GF-D8 (cell line): ENCODE results near the gene PKIB.
"Not testable (repeated sequence)": the region's sequence is repeated elsewhere in the genome, so short reads cannot be mapped to it uniquely, and the experiment has no call there.

ENCODE experiments used
- DNase-seq: peaks from one replicate; lab custom pipeline; 2025; lab: John Stamatoyannopoulos, UW

Gene PKIB

DNA sequence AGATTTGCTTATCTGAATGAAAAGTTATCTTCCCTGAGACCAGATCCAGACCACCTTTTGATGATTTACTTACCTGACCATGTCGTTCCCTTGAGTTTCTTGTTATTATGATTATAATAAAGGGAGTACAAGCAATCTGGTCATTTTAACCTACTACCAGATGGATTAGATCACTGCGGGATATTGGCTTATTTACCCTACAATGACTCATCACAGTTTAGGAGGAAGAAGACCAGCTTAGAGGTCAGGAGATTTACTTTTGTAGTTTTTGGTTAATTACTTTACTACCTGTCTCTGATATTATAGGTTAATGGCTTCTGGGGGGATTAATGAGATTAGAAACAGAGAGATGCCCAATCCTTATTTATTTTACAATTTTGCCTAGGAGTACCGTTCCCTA lies 10.7 kb downstream of the PKIB start:
- no peak for DNase-seq

DNA sequence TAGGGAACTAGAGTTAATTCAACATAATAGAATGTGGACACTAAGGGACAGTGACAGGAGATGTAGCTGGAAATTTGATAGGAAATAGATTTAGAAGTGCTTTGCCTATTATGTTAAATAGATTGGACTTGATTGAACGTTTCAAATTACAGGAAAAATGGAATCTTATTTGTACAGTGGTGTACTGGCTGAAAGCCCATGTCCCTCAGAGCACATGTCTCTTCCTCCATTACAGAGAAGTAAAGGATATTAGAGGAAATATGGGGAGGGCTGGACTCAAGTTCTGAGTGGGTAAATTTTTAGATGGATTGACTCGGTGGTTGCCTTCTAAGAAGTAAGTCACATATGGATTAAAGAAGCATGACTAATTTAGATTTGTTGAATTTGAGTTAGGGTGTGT lies 11.4 kb downstream of the PKIB start:
- DNase-seq, result no peak

DNA sequence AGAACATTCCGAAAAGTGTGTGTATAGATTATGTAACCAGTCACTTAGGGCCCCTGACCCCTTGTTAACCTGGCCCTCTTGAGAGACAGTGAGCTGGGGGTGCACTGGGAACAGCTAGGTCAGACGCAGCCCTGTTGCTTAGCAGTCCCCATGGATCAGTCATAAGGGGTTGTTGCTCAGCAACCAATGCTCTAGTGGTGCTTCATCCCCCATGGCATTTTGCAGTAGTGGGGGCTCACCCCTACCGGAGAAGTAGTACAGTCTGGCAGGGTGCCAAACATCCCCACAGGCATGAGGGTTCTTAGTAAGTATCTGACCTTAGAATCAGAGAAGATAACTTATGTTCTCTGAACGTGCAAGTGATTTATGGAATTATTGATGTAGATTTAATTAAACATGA lies 12.3 kb downstream of the PKIB start:
- DNase-seq, result no peak

DNA sequence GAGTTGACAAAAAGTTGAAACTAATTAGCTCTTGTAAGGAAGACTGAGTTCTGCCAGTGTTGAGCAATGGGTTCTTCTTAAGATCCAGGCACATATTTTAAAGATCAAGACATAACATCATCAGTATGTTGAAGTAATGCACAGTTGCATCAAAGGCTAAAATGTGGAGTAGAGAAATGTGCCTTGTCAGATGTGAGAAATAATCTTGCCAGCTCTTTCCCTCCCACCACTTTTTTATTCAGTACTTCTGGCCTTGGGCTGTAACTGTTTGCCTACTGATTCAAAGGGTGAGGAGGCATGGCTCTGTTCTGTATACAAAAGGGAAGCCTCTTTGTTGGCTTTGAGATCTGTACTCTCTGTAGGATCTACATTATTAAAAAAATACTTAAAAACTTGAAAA lies 13.1 kb downstream of the PKIB start:
- no peak for DNase-seq

DNA sequence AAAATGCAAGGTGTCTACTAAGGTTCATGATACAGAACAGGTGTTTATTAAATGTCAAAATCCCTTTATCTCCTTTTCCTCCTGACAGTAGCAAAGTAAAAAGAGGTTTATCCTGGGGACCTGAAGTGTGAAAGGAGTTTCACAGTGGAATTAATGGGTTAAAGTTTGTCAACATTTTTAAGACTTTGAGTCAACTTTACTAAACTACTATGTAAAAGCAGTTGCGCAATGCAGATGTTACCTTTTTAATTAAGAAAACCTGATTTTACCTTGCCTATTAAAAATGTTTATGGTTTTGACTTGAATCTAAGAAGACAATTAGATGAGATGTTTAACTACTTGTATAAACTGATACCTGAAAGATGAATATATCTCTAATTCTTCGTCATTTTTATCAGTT lies 14.6 kb downstream of the PKIB start:
- DNase-seq, result no peak

DNA sequence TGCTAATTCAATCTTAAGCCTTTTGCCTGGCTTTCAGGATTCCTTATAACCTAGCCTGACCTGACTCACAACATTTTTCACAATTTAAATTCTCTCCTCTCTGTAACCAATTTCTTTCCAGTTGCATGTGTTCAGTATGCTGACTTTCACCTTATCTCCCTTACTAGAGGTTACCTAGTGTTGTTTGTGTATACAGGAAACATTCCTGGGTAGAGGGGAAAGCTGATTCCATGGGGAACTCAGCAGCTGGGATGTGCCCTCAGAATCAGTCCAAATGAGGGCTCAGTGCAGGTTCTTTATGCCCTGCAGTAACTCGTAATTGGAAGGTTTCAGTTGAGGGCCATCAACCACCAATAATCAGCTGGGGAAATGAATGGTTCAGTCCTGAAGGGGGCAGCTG lies 18.5 kb downstream of the PKIB start:
- DNase-seq, result no peak

DNA sequence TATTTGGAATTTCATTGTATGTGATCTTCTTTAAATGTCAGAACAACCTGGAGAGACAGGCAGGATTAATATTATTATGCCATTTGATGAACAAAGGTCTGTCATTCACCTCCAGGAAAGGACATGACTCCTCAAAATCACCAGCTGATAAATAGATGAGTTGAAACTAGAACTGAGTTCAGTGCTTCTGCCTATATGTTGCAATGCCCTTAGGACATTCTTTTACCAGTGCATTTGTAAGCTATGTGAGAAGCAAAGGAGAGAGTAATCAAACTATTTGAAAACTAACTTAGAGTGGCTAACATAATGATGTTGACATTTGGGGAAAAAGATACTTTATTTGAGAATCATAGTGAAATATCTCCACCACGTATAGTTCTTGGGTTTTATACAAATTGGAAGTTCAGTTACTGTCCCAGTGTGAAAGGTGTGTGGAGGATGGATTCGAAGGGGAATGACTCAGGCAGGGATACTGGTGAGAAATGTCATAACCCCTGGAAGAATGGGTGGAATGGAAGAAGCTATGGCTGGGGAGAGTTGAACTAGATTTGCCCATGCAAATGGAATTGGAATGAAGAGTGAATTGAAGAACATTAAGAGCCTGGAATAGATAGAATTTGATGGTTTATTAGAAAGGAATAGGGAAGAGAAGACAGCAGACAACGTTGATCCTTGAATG lies 21.5 kb downstream of the PKIB start:
- no peak for DNase-seq

DNA sequence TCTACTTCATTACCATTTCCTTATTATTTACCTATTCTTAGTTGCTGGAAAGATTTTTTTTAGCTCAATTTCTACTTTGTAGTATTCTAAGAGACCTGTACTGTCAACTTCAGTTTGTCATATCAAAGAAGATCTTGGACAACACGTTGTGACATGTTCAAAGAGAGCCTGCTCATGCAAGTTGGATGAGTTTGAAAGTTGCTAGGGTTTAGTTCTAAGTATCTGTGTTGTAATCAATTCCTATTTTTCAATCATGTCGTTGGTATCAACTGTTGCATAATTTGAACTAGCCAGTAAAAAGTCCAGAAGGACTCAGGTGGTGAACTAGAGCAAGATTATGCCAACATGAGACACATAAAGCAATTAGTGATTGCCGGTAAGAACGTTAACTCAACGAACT lies 30.2 kb downstream of the PKIB start:
- DNase-seq, result no peak

DNA sequence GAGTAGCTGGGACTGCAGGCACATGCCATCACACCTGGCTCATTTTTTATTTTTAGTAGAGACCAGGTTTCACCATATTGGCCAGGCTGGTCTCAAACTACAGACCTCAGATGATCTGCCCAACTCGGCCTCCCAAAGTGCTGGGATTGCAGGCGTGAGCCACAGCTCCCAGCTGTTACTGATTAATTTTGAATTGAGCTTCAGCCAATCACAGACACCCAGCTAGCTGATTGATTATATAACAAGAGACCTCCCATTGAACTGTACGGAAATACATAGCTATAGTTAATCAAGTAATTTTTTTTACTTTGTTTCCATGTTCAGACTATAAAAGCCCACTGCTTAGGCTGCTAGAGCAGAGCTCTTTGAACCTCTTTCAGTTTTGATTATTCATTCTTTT lies 31.6 kb downstream of the PKIB start:
- DNase-seq, result no peak

DNA sequence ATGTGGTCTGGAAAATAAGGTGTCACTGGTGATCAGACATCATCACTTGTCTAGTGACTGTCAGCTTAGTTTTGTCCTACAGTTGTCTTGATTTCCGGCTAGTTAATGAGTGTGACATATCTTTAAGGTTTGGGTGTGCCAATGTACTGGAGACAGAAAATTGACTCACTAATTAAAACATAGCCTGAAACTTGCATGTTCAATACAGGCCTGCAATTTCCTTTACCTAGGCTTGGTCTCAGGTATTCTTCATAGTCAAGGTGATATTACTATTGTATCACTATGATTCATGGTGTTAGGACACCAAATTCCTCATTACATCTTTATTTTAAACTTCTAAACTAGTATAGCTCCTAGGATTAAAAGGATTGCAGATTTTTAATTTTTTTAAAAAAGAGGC lies 32.4 kb downstream of the PKIB start:
- not testable (repeated sequence) for DNase-seq

DNA sequence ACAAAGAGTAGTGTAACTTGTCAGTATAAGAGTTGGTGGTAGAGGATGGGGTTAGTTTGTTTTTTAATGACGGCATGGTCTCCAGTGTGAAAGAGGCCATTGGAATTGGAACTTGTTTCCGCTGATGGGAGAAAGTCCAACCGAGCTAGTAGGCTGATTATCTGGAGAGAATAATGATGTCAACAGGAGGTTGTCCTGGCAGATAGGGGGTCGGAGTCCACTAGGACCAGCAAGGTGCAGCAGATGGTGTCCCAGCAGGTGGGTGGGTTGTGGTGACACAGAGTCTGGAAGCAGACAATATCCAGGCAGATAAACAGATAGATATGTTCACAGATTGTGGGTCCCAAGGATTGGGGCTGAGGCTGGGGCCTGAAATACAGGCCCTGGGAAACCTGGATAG lies 35.1 kb downstream of the PKIB start:
- no peak for DNase-seq

DNA sequence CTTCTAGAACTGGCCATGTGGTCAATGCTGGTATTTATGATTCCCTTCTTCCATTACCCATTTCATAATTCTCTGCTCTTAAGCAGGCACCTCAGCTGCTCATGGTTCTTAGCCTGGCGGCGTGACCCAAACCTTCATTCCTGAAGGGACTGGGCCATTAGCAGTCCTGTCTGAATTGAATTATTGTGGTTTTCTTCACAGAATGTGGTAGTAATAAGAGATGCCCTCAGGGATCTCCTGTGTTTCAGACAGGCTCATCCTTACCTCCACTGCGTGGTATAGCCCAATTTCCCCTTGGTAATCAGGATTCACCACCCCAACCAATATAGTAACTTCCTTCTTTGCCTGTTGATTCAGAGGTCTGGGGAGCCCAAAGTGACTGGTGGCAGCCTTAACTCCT lies 37.6 kb downstream of the PKIB start:
- DNase-seq, result no peak

DNA sequence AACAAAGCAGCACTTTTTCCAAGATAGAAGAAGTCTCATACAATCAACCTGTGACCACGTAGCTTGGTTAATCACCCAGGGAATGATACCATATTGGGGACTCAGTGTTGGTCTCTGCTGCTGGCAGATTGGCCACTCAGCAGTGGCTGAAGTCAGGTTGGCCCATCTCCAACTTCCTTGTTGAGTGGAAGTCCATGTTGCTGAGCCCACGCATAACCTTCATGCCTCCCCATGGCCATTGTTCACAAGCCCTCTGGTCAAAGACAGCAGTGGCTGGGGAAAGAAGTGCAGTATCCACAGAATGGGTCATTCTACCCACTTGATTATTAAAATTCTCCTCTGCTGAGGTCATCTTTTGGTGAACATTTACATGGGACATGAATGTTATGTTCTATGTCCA lies 38.5 kb downstream of the PKIB start:
- no peak for DNase-seq

DNA sequence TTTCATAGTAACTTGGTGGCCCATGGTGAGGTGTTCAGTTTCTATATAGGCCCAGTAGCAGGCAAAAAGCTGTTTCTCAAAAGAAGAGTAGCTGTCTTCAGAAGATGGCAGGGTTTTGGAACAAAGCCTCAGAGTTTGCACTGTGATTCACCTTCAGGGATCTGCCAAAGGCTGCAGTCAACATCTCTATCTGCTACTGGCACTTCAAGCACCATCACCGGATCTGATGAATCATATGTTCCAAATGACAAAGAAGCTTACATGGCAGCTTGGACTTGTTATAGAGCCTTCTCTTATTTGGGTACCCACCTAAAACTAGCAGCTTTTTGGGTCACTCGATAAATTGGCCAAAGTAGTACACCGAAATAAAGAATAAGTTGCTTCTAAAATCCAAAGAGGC lies 39.5 kb downstream of the PKIB start:
- no peak for DNase-seq

DNA sequence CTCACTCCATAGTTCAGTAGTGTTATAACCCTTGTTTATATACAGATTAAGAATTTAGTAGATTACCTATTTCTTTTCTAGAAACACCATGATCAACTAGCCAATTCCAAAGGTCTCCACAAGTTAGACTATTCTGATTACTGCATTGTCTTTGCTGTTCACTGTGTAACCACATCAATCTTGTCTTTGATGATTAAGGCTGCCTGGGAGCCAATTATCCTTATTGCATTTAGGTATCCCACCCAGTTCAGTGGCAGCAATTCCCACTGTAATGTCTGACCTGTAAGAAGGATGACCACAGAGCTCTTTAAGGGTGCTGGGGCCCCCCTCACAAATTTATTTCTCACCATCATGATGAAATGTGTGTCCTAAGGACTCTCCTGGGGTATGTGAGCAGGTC lies 40.2 kb downstream of the PKIB start:
- DNase-seq, result no peak

DNA sequence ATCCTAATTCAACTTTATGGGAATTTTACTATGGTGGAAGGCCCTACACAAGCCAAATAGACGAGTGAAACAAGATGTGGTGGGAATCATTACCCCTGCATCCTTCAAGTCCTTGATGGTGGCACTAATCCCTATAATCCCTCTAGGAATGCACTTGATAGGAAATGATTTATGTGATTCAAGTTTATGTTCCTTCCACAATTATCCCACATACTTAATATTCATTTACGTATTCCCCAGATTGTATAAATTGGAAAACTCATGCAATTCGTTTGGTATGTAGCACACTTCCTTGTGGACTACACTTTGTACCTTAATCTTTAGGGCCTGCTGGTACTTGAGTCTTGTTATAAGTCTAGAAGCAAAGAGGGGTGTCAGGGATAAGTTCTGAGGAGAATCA lies 40.8 kb downstream of the PKIB start:
- no peak for DNase-seq

DNA sequence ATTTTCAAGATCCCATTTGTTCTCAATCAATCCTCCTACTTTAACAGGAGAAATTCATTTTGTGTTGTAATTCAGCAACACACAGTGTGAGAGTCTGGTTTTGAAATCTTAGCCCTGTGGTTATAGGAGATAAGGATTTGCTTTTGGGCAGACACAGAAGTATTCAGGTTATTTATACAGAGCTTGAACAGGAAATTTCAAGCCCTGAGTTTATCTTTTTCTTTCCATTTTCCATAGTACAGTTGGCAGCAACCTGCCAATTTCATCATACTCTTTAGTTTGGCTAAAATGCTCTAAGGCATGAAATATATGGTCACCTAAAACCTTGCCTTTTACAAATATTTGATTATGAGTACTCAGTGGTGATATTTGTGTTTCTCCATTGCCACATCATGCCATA lies 41.4 kb downstream of the PKIB start:
- no peak for DNase-seq

DNA sequence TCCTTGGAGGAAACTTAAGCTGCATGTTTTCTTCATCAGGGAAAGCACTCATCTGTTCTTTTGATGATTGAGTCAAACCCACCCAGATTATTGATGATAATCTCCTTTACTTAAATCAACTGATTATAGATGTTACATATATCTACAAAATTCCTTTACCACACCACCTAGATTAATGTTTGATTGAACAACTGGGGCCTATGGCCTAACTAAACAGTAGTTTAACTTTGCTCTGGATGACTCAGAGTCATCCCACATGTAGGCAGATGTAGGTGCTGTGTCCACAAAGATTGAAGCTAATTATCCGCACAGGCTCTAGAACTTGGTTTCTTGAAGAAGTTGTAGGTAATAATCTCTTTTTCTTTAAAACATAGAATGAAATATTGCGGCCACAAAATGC lies 42.2 kb downstream of the PKIB start:
- no peak for DNase-seq

DNA sequence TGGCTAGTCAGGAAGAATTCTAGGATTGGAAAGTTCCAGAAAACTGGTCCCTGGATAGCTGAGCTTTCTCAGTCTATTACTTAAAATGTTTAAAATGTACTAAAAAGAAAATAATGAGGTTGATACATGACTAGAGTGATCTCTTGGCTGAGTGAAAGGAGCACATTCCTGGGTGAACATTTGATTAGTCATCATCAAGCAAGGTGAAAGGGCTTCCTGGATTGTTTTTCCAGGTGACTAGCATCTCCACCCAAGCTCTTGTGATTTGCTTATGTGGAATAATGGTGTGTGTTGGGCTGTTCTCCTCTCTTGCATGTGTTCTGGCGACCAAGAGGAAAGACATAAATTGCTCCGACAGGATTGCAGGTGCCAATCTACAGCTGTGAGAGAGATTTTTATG lies 42.9 kb downstream of the PKIB start:
- DNase-seq, result no peak

DNA sequence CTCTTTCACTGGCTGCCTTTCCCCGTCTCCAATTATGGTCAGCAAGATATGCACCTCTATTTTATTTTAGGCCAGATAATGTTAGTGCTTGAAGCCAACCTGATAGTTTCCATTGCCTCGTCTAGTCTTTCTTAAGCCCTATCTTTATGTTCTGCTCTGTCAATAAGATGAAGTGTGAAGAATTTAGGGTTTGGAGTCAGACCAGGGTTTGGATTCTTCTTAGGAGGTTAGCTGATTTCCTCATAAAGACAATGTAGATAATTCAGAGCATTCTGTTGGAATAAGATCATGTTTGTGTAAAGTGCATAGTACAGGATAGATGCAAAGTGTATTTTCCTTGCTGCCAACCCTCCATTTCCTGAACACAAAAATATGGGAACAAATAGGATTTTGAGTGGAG lies 43.8 kb downstream of the PKIB start:
- no peak for DNase-seq

DNA sequence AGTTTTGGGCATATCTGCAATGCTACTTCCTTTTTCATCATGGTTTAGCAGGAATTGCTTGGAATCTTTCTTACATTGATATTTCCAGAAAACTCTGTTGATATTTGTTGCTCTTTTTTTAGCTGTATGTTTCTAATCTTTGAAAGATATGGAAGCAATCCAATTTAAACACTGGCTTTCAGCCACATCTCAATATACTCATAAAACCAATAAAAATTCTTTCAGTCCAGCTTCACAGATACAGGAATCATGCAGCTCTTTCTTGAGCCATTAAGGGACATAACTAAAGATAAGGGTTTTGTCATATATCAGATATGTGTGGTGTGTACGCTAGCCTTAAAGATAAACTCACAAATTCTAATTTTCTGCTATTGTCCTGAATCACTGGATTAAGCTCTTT lies 47.4 kb downstream of the PKIB start:
- DNase-seq, result no peak

DNA sequence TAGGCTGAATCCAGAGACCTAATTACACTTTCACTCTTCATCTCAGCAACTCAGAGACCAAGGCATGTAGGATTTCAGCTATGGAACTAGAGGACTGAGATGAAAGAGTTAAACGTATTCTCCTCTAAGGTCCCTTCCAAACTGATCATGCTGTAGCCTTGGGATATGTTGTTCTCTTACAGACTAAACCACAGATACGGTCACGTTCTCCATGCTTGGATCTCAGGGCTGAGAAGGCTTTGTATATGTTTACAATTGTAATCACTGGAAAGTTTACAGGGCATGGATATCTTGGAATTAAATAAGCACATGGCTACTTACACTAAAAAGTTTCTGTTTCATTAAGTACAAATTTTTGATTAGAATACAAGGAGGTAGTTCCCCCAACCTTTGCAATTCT lies 50.1 kb downstream of the PKIB start:
- DNase-seq, result no peak

DNA sequence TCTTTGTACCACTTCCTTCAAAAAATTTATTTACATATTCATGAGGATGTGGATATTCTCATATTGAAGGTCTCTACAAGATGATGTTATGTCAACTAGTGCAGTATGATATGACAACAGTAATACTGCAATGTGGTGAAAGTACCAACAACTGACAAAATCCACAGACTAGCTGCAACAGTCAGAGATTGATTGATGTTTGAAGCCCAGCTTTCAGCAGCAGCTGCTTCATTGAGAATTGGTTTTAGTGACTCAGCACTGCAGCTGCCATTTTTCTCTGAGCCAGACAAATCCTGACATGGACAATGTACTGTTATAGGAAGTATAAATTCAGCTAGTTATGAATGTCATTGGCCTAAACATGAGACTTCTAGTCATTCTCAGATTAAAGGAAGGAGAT lies 53.8 kb downstream of the PKIB start:
- DNase-seq, result no peak

DNA sequence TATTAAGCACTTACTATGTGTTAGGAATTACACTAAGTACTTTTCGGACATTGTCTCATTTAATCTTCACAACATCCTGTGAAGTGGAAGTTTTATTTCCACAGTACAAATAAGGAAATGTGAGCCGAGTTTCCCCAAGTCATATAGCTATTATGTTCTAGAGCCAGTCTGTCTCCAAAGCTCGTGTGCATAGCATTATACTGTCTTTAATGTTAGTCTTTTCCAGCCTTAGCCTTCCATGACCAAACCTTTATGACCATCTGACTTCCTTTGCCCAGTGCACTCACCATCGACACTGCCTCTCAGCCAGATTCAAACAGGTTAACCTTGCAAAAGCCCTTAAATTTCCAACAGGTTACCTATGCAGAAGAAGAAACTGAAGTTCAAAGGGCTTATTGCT lies 55.7 kb downstream of the PKIB start:
- no peak for DNase-seq

DNA sequence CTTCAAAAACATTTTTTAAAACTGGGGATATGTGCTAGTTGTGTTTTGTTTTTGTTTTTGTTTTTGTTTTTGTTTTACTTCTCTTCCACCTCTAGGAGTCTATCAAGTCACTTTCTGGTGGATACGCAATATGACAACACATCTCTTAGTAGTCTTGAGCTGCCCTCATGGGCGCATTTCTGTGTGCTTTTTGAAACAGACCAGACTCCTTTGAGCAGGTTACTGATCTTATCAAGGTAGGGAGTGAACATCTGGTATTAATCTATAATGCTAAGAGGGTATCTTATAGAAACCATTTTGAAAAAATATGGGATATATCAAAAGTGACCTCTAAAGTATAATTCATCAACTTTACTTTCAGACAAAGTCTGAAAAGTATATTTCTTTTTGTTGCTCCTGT lies 56.2 kb downstream of the PKIB start:
- no peak for DNase-seq
